HFFc6 (cell line): Measurements from ENCODE around the gene YBX2. TPM values are rescaled to one million over a fixed set of nuclear protein-coding genes. Genes with fewer than 3 reads are reported as not detected.
A peak's percentile ranks its signal among the peaks of the same experiment; 100 is the strongest.

ENCODE experiments used
- DNase-seq: peaks from one replicate; pipeline ENCODE4 v3.0.0-alpha.2; 2018
- H3K27ac Mint-ChIP-seq: 2 replicates; pipeline ENCODE4 v1.8.0; 2020; ENCODE audit warnings: mild to moderate bottlenecking, mixed read lengths
- H3K27me3 Mint-ChIP-seq: 2 replicates; pipeline ENCODE4 v1.8.0; 2021; ENCODE audit warnings: mild to moderate bottlenecking, moderate library complexity, mixed read lengths; ENCODE audit not compliant: insufficient read depth
- H3K36me3 Mint-ChIP-seq: 2 replicates; pipeline ENCODE4 v1.8.0; 2021; ENCODE audit warnings: low read depth, mixed read lengths
- H3K4me1 Mint-ChIP-seq: 2 replicates; pipeline ENCODE4 v1.8.0; 2020; ENCODE audit warnings: low read depth, mixed read lengths
- H3K4me3 Mint-ChIP-seq: 2 replicates; pipeline ENCODE4 v1.8.0; 2020; ENCODE audit warnings: mild to moderate bottlenecking, moderate library complexity, mixed read lengths
- H3K9me3 Mint-ChIP-seq: 2 replicates; pipeline ENCODE4 v1.8.0; 2020; ENCODE audit warnings: mild to moderate bottlenecking, mixed read lengths
- total RNA-seq, 6 experiments: library from RNA; stranded (reverse); fragmentation: NEBNext Ultra II Directional; extraction: Animal tissue kit (Norgen Biotek cat#: 25700); gene quantifications; 2 replicates in 1 of 6; 3 replicates in 5 of 6; pipeline ENCODE4 v1.2.3, GENCODE V29; 2021
- TF ChIP-seq, protein P1 (sequence below): fragments of 200-600 bp; sonication (generic); IDR thresholded peaks from 2 replicates; pipeline ENCODE4 v1.5.0; 2021; ENCODE audit warnings: antibody characterized with exemption, mild to moderate bottlenecking

Gene YBX2
- total RNA-seq, 6 experiments from 2014 or later: not detected

DNA sequence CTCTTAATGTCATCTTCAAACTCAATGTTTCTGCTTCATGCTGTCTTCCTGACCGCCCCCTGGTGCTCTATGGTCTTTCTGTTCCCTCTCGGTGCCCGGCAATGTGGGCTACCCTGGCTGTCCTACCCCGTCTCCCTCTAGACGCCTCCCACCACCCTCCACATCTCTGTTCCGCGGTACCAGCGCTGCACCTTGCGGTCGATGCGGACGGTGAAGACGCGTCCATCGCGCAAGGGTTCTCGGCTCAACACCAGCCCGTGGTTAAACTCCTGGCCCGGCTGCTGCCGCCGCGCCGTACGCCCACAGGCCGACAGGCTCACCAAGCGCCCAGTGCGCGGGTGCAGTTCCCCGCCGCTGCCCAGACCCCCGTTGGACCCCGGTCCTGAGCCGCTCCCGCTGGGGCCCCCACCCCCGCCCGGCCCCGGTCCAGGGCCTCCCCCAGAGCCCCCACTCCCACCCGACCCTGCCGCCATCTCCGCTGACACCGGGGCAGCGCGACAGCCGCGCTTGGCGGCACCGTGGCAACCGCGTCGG is 34.5 kb upstream of the YBX2 start, which contains the start of gene NEURL4:
NEURL4 (minus strand) TSS at position 496 of the 534 bp plus-strand sequence; CDS start at position 473, 23 bp downstream.
- Mint-ChIP-seq H3K27me3 (peaks cover 3% of the 10 kb centered on the region), H3K36me3 (no peaks in the 10 kb centered on the region), H3K9me3 (no peaks in the 10 kb centered on the region), H3K4me1 (peaks cover 15% of the 10 kb centered on the region), H3K4me3 (peak within 1 kb of the TSS; percentile 100), H3K27ac (peak within 1 kb of the TSS; percentile 97)
- TF ChIP-seq, protein P1, sequence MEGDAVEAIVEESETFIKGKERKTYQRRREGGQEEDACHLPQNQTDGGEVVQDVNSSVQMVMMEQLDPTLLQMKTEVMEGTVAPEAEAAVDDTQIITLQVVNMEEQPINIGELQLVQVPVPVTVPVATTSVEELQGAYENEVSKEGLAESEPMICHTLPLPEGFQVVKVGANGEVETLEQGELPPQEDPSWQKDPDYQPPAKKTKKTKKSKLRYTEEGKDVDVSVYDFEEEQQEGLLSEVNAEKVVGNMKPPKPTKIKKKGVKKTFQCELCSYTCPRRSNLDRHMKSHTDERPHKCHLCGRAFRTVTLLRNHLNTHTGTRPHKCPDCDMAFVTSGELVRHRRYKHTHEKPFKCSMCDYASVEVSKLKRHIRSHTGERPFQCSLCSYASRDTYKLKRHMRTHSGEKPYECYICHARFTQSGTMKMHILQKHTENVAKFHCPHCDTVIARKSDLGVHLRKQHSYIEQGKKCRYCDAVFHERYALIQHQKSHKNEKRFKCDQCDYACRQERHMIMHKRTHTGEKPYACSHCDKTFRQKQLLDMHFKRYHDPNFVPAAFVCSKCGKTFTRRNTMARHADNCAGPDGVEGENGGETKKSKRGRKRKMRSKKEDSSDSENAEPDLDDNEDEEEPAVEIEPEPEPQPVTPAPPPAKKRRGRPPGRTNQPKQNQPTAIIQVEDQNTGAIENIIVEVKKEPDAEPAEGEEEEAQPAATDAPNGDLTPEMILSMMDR: peak; percentile 15; the same call in 1 of the 2 replicates
- DNase-seq: no peak

DNA sequence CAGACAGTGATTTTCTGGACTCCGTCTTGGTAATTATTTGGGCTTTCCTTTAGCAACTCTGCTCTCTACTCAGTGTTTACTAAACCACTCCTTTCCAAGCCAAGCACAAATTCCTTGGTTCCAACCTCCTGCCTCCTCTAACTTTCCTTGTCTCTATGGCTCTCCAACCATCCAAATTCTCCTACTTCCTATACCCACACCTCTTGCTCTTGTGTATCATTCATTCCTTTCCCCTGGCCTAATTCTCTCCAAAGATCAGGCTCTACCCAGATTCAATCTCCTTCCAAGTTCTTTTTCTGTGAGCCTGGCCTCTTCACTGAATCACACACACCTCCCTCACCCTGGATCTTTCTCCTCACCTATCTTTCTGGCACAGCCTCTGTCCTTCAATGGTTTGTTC is 33.6 kb upstream of the YBX2 start:
- Mint-ChIP-seq H3K36me3 (no peaks in the 10 kb centered on the region), H3K27me3 (peaks cover 3% of the 10 kb centered on the region), H3K27ac (peak overlapping the region; percentile 77), H3K4me1 (peaks cover 15% of the 10 kb centered on the region), H3K4me3 (peak overlapping the region; percentile 100), H3K9me3 (no peaks in the 10 kb centered on the region)
- TF ChIP-seq, protein P1: no peak
- DNase-seq: no peak

- DNase-seq: no peak
- Mint-ChIP-seq H3K27me3 (peaks cover 3% of the 10 kb centered on the region), H3K27ac (no peak overlapping the region), H3K9me3 (no peaks in the 10 kb centered on the region), H3K4me3 (no peak overlapping the region), H3K36me3 (no peaks in the 10 kb centered on the region), H3K4me1 (peaks cover 15% of the 10 kb centered on the region)
- TF ChIP-seq, protein P1: no peak
Observed at GRCh38 chr17:7327501-7327900, 33.1 kb upstream of the YBX2 start.

DNA sequence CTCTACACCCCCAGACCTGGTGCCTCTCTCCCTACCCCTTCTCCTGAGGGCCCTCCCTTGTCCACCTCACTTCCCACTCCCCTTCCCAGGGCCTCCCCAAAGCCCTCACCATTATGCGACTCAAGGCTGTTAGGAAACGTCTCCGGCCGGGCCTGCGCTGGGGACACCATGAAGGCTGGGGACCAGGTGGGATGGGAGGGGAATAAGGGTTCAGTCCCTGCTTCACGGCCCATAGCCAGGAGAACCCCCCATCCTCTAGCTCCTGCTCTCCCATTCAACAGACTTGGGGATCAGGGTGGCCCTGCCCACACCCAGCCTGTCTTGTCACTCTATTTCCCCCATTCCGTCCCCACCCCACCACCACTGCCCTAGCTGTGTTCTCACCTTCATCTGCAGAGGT is 32.6 kb upstream of the YBX2 start:
- Mint-ChIP-seq H3K27me3 (peaks cover 3% of the 10 kb centered on the region), H3K4me3 (no peak overlapping the region)

GRCh38 chr17:7326186-7326585 is 31.7 kb upstream of the YBX2 start:
- Mint-ChIP-seq H3K36me3 (peaks cover 6% of the 10 kb centered on the region), H3K27ac (no peak overlapping the region), H3K4me1 (peaks cover 15% of the 10 kb centered on the region), H3K27me3 (peaks cover 1% of the 10 kb centered on the region), H3K4me3 (no peak overlapping the region), H3K9me3 (no peaks in the 10 kb centered on the region)
- DNase-seq: no peak
- TF ChIP-seq, protein P1: no peak

More for the DNA sequence above, 32.6 kb upstream of the YBX2 start:
- TF ChIP-seq, protein P1: no peak
- Mint-ChIP-seq H3K4me1 (peaks cover 15% of the 10 kb centered on the region), H3K36me3 (no peaks in the 10 kb centered on the region), H3K9me3 (no peaks in the 10 kb centered on the region), H3K27ac (no peak overlapping the region)
- no peak for DNase-seq
